MM.1S (cell line): Measurements from ENCODE around the gene MYL4.

Source experiments
- EZH2 ChIP-seq: fragments of 300-600 bp; sonication (generic); optimal IDR thresholded peaks from 2 replicates; pipeline ENCODE3; 2017; ENCODE audit warnings: low read depth, mild to moderate bottlenecking, antibody characterized with exemption, low read length, mixed read lengths
- TF ChIP-seq, protein P1 (sequence below): fragments of 300-600 bp; sonication (generic); IDR thresholded peaks from 2 replicates; pipeline ENCODE4 v1.5.1; 2016; ENCODE audit warnings: antibody characterized with exemption, low read length, mixed read lengths

GRCh38 chr17:47225436-47225858 is 16.3 kb downstream of the MYL4 start:
- TF ChIP-seq, protein P1, sequence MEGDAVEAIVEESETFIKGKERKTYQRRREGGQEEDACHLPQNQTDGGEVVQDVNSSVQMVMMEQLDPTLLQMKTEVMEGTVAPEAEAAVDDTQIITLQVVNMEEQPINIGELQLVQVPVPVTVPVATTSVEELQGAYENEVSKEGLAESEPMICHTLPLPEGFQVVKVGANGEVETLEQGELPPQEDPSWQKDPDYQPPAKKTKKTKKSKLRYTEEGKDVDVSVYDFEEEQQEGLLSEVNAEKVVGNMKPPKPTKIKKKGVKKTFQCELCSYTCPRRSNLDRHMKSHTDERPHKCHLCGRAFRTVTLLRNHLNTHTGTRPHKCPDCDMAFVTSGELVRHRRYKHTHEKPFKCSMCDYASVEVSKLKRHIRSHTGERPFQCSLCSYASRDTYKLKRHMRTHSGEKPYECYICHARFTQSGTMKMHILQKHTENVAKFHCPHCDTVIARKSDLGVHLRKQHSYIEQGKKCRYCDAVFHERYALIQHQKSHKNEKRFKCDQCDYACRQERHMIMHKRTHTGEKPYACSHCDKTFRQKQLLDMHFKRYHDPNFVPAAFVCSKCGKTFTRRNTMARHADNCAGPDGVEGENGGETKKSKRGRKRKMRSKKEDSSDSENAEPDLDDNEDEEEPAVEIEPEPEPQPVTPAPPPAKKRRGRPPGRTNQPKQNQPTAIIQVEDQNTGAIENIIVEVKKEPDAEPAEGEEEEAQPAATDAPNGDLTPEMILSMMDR, result no peak
- TF ChIP-seq EZH2, result no peak
